ENCODE data around the gene TGIF1.

The TGIF1 gene

GRCh38 chr18:3429121-3429520 lies 20.9 kb upstream of the TGIF1 start:
- no peak for DNase-seq (ENCODE audit: low read depth in 2 of 2)

DNA sequence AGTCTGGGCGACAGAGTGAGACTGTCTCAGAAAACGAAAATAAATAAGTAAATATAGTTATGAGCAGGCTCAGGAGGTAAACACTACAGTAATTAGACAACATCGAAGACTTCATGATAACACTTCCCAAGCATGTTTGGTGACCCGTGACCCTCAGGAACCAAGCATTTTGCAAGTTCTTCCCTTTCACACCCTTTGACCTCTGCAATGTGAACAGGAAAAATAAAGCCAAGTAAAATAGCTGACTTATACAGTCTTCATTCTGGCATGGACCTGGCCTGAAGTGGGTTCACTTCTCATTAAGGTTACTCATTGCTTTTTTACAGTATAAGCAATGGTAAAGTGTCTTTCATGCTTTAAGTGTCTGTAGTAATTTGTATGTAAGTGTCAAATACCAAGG lies 15.3 kb upstream of the TGIF1 start:
- DNase-seq (ENCODE audit: low read depth in 2 of 2): no peak

- DNase-seq (ENCODE audit: low read depth in 2 of 2): no peak
Measured at GRCh38 chr18:3440341-3440740, 9.6 kb upstream of the TGIF1 start.

- no peak for DNase-seq (ENCODE audit: low read depth in 2 of 2)
Measured at GRCh38 chr18:3441290-3441689, 8.7 kb upstream of the TGIF1 start.

DNA sequence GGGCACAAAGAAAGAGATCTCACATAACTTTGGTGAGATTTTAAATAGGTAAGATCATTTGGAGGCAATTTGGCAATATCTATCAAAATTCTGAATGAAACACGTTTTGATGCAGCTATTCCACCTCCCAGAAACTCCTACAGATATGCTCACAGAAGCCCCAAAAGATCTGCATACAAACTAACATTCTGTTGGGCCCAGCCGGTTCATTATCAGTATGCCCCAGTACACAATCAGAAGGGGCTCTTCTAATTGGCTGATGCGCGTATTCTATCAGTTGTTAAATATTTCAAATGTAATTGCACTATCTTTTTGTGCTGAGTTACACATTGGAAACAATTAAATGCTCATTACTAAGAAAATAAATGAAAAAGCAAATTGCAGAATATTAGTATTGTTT lies 7.1 kb upstream of the TGIF1 start:
- no peak for DNase-seq (ENCODE audit: low read depth in 2 of 2)

GRCh38 chr18:3444296-3444695 lies 5.7 kb upstream of the TGIF1 start:
- no peak for DNase-seq (ENCODE audit: low read depth in 2 of 2)

DNA sequence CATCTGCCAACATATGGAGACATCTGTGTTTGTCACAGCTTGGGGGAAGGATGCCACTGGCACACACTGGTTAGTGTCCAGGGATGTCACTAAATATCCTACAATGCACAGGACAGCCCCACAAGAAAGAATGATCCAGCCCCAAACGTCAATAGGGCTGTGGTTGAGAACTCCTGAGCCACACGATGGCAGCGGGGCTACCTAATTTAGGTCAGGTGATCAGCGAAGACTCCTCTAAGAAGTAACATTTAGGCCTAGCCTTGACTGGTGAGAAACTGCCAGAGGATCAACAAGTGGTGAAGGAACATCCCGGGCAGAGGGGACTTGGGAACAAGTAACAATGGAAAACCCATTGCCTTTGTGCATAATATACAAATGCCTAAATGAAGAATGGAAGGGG lies 5.0 kb upstream of the TGIF1 start:
- DNase-seq (ENCODE audit: low read depth in 2 of 2): no peak

DNA sequence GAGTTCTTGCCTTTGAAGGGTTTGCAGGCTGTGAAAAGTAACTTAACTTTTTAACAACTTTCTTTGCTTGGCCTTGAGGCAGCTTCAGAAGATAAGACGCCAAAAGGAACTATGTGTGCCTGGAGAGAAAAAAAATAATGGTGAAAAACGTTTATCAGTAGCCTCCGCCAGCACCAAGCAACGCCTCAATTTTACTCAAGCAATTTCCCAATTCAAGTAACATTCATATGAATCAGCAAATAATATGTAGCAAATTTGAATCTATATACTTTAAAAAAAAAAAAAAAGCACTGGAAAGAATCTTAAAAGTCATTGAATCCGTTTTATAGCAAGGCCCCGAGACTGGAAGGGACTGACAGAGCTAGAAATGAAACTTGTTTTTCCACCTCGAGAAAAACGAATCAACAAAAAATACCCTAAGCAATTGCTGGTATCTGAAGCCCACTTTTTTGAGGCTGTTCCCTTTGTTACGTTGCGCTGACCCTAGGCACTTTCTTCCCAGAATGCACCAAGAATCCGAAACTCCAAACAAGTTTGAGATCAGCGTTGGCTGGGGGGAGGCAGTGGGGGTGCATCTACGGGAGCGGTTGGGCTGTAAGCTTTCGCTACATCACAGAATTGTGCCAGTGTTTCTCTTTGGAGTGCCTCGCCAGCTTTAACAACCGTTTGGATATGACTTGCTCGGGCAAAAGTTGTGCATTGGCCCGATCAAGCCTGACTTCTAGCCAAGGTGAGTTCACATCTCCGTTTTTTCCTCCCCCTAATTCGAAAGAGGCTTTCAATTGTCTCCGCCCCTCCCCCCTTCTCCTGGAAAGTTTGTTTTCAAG lies 2.7 kb upstream of the TGIF1 start:
- no peak for DNase-seq (ENCODE audit: low read depth in 2 of 2)

- DNase-seq (ENCODE audit: low read depth in 2 of 2): peak; percentile 43 to 66
Measured at GRCh38 chr18:3447895-3448837, 1.8 kb upstream of the TGIF1 start.

GRCh38 chr18:3448838-3449511 lies 997 bp upstream of the TGIF1 start:
- DNase-seq (ENCODE audit: low read depth in 2 of 2): peak in 1 of 2 donors; percentile 50

GRCh38 chr18:3449512-3450011 lies 410 bp upstream of the TGIF1 start:
- peak in 1 of 2 donors; percentile 56 for DNase-seq (ENCODE audit: low read depth in 2 of 2)

DNA sequence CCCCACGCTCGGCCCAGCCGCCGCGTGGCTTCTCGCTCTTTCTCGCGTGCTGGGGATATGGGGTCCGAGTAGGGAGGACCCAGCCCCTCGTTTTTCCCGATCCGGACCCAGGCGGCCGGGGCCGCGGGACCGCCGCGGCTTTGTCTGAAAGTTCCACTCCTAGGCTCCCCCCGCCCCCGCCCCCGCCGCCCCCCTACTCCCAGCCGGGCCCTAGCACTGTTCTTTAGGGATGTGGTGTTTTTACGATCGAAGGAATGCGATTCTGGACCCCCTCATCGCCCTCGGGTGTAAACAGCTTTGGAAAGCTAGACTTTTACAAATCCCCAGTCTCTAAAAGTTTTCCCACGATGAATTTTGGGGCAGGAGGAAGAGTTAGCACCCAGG lies 819 bp downstream of the TGIF1 start:
- no peak for DNase-seq (ENCODE audit: low read depth in 2 of 2)

DNA sequence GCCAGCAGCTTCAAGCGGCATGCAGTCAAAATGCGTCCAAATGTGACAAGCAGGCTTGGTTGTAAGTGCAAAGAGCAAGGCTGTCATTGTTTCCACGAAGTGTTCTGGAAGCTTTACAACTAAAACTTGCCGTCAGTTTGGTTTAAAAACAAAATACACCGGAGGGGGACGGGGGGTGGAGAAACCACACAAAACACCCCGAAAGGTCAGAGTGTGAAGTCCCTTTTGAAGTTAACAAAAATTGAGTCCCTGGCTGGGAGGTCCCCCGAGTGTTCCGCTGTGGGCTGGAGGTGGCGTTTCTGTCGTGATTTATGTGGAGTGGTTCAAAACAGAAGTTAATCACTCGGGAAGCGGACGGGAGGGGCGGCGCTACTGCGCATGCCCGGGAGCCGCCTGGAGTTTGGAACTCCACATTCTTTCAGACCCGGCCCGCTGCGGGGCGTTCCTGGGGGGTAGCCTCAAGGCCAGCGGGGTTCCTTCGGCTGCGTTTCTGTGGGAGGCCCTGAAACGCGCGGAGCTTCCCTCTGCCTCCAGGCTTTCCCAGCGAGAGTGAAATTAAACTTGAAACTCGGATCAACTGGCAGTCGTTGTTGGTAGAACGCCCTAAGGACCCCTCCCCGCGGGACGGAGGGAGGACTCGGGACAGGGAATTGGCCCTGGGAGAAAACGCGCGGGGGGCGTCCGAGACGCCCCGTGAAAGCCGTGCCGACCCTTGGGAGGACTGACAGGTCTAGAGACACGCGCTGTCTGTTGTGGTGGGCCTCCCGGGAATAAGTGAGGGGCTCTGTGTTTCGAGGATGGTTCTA lies 1.4 kb downstream of the TGIF1 start:
- DNase-seq (ENCODE audit: low read depth in 2 of 2): peak; percentile 69 to 76

GRCh38 chr18:3451989-3452749 lies 2.2 kb downstream of the TGIF1 start:
- peak in 1 of 2 donors; percentile 17 for DNase-seq (ENCODE audit: low read depth in 2 of 2)

GRCh38 chr18:3452750-3453539 lies 3.0 kb downstream of the TGIF1 start:
- no peak for DNase-seq (ENCODE audit: low read depth in 2 of 2)

DNA sequence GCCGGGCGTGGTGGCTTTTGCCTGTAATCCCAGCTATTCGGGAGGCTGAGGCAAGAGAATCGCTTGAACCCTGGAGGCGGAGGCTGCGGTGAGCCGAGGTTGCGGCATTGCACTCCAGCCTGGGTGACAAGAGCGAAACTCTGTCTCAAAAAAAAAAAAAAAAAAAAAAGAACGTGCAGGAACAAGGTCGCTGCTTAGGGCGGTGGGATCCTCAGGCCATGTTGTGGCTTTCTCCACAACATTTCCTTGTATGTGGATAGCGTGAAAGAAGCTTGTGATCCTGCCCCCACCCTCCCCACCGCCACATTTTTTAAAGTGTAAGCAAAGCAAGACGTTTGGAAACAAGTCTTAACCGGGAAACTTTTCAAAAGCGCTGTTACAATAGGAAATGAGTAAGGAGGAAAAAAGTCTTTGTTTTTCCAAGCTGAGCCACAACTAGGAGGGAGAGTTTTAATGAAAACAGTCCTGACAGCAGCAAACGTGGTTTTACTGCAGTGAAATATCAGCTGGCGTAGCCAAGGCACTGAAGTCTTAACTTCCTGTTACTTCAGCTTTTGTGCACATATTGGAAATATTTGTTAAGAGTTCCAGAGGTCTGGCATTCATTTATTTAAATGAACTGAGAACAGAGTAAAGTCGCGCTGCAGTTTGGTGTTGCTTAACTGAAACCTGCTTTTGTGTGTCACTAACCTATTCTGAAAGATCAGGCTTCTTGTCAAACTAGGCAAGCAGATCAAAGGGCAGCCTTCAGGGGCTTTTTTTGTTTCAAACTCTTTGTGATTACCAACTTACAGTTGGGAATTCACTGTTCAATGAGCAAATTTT lies 3.8 kb downstream of the TGIF1 start:
- DNase-seq (ENCODE audit: low read depth in 2 of 2): no peak

DNA sequence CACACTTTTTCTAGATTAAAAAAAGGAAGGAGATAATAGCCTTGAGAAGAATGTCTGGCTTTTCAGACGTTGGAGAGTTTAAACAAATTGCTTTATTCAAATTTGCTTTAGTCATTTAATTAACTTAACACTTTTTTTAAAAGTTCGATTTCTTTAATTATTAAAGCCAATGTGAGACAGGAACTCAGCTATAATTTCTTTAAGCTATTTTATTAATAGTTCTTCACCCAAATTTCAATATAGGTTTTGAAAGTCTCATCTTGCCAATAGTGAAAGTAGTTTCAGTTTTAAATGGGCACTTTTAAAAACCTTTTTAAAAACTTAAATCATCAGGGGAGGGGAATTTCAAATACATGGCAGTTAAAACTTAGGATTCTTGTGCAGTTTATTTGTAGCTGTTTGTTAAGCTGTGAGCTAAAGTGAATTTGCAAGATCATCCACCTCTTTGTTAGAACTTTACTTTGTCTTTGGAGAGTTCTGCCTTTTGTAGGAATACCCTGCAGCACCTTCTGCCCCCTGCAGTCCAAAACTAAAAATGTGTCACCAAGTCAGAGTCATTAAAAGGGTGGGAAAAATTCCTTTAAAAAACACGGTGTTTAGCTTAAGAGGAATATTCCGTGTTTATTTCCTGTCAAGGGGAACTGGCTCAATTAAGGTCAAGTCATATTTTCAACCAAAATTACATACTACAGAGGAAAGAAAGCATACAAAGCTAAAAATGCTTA lies 4.6 kb downstream of the TGIF1 start:
- no peak for DNase-seq (ENCODE audit: low read depth in 2 of 2)

DNA sequence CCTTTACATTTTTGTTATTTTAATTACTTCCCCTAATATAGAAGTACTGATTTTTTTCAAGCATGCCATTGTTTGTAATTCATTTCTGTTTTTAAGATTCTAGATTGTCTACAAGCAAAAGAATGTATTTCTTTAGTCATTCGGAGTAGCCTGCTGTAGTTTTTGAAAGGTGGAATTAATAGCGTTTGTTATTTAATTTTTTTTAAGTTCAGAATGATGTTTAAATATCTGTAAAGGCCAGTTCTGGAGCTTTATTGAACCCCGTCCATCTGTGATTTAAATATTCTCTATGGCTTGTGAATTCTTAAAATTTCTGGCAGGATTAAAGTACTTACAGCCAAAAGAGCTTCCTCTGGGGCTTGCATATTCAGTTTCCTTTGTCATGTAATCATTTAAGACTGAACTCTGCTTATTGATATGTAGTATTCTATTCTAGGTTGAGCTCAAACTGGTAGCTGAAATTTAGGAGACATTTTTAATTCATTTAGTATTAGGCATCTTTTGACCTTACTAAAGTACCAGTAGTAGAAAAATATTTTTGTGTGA lies 5.2 kb downstream of the TGIF1 start:
- DNase-seq (ENCODE audit: low read depth in 2 of 2): no peak

Data from stimulated activated CD4-positive, alpha-beta T cell treated with anti-CD3 and anti-CD28 coated beads, Interleukin-1b, Interleukin-23, amount 100 ng/mL, for 1 hour (primary cell).